ENCODE data around the gene OR6X1. TPM values are rescaled to one million over a fixed set of nuclear protein-coding genes. Genes with fewer than 3 reads are reported as not detected.

The OR6X1 gene
- total RNA-seq, 3 donors from 2014 or later: not detected

DNA sequence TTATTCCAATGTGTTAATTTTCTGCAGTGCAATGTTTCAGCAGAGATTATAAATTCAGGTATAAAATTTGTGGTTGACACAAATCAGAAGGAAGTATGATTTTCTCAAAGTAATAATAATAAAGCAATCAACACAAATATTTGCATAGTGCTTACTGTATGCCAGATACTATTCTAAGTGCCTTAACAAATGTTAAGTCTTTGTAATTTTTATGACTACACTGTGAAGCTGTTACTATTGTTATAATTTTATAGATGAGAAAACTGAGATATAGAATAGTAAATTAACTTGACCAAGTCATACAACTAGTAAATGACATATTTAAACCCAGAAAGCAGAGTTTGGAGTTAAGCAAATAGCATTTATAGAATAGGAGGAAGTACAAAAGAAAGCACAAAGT lies 16.4 kb upstream of the OR6X1 start:
- H3K4me3 ChIP-seq: no peak overlapping the region
- DNase-seq (no peak), ATAC-seq (peak; percentile 52)
- no peaks in the 10 kb centered on the region for H3K4me1 ChIP-seq (ENCODE audit: low read depth)
- TF ChIP-seq, protein P1, sequence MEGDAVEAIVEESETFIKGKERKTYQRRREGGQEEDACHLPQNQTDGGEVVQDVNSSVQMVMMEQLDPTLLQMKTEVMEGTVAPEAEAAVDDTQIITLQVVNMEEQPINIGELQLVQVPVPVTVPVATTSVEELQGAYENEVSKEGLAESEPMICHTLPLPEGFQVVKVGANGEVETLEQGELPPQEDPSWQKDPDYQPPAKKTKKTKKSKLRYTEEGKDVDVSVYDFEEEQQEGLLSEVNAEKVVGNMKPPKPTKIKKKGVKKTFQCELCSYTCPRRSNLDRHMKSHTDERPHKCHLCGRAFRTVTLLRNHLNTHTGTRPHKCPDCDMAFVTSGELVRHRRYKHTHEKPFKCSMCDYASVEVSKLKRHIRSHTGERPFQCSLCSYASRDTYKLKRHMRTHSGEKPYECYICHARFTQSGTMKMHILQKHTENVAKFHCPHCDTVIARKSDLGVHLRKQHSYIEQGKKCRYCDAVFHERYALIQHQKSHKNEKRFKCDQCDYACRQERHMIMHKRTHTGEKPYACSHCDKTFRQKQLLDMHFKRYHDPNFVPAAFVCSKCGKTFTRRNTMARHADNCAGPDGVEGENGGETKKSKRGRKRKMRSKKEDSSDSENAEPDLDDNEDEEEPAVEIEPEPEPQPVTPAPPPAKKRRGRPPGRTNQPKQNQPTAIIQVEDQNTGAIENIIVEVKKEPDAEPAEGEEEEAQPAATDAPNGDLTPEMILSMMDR (IDR thresholded peaks at IDR 0.05): no peak
- H3K36me3 ChIP-seq (ENCODE audit: low read depth): no peaks in the 10 kb centered on the region
- no peaks in the 10 kb centered on the region for H3K9me3 ChIP-seq
- intact Hi-C loops (cut with DNase I, micrococcal nuclease): no loop called here

- H3K9me3 ChIP-seq: peaks cover 16% of the 10 kb centered on the region
- ATAC-seq (no peak), DNase-seq (no peak)
- H3K4me1 ChIP-seq (ENCODE audit: low read depth): no peaks in the 10 kb centered on the region
- H3K4me3 ChIP-seq: no peak overlapping the region
- TF ChIP-seq, protein P1 (IDR thresholded peaks at IDR 0.05): no peak
- H3K36me3 ChIP-seq (ENCODE audit: low read depth): no peaks in the 10 kb centered on the region
- intact Hi-C loops (cut with DNase I, micrococcal nuclease): no loop called here
Observed at GRCh38 chr11:123765601-123766000, 11.3 kb upstream of the OR6X1 start.

GRCh38 chr11:123762422-123762821 lies 8.1 kb upstream of the OR6X1 start:
- Histone ChIP-seq H3K4me3 (no peak overlapping the region), H3K36me3 (ENCODE audit: low read depth) (no peaks in the 10 kb centered on the region), H3K4me1 (ENCODE audit: low read depth) (no peaks in the 10 kb centered on the region), H3K9me3 (peaks cover 16% of the 10 kb centered on the region)
- DNase-seq: no peak
- no peak for ATAC-seq
- TF ChIP-seq, protein P1 (IDR thresholded peaks at IDR 0.05): no peak
- intact Hi-C loops (cut with DNase I, micrococcal nuclease): no loop called here

GRCh38 chr11:123760894-123761293 lies 6.6 kb upstream of the OR6X1 start:
- ATAC-seq: no peak
- peaks cover 16% of the 10 kb centered on the region for H3K9me3 ChIP-seq
- H3K4me1 ChIP-seq (ENCODE audit: low read depth): no peaks in the 10 kb centered on the region
- no peak for DNase-seq
- H3K36me3 ChIP-seq (ENCODE audit: low read depth): no peaks in the 10 kb centered on the region
- H3K4me3 ChIP-seq: no peak overlapping the region
- TF ChIP-seq, protein P1 (IDR thresholded peaks at IDR 0.05): no peak
- intact Hi-C loops (cut with DNase I, micrococcal nuclease): no loop called here

DNA sequence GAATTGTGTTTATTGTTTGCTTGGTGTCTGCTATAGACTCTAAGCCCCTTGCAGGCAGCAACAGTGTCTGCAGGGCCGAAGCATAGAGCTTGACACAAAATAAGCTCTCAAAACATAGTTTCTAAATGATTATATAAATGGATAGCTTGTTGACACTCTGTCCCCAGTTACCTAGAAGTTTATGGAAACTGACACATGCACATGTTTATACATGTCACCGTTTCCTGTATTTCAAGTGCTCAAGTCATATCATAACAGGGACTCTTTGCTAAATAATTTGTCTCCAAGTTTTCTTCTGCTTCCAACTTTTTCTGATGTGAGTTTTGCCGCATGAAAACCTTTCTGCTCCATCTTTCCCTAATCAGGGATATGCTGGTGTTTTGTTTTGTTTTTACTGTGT lies 3.7 kb upstream of the OR6X1 start:
- ATAC-seq: no peak
- Histone ChIP-seq H3K36me3 (ENCODE audit: low read depth) (no peaks in the 10 kb centered on the region), H3K9me3 (peaks cover 14% of the 10 kb centered on the region), H3K4me1 (ENCODE audit: low read depth) (no peaks in the 10 kb centered on the region), H3K4me3 (no peak overlapping the region)
- TF ChIP-seq, protein P1 (IDR thresholded peaks at IDR 0.05): no peak
- DNase-seq: no peak
- intact Hi-C loops (cut with DNase I, micrococcal nuclease): no loop called here

- H3K4me1 ChIP-seq (ENCODE audit: low read depth): no peaks in the 10 kb centered on the region
- H3K9me3 ChIP-seq: no peaks in the 10 kb centered on the region
- H3K4me3 ChIP-seq: no peak overlapping the region
- ATAC-seq (no peak), DNase-seq (no peak)
- H3K36me3 ChIP-seq (ENCODE audit: low read depth): no peaks in the 10 kb centered on the region
- intact Hi-C loops (cut with DNase I, micrococcal nuclease): no loop called here
- TF ChIP-seq, protein P1 (IDR thresholded peaks at IDR 0.05): no peak
Observed at GRCh38 chr11:123755813-123756212, 1.5 kb upstream of the OR6X1 start.
